ENCODE results near the gene CLCNKB. TPM values are rescaled to one million over a fixed set of nuclear protein-coding genes. Genes with fewer than 3 reads are reported as not detected.
A peak's percentile ranks its signal among the peaks of the same experiment; 100 is the strongest.

Gene CLCNKB
- total and polyA plus RNA-seq, 2 of the 13 experiments (the other 11 are each of a cell fraction or from before 2014, with no cell fraction given), result 0.04 TPM; not detected in 1

- TF ChIP-seq FOSL2 (CRISPR knock-in tag; IDR thresholded peaks at IDR 0.05) (no peak), BCL6 (CRISPR knock-in tag; IDR thresholded peaks at IDR 0.05) (no peak), HMG20B (CRISPR knock-in tag; conservative IDR thresholded peaks at IDR 0.05) (no peak), GABPB1 (CRISPR knock-in tag; IDR thresholded peaks at IDR 0.05) (no peak), REST (IDR thresholded peaks at IDR 0.05; ENCODE audit: borderline replicate concordance in 1 of 2, low read depth in 1 of 2, low read length in 2 of 2) (no peak), GMEB1 (CRISPR knock-in tag; IDR thresholded peaks at IDR 0.05; ENCODE audit: borderline replicate concordance) (no peak), SKIL (CRISPR knock-in tag; IDR thresholded peaks at IDR 0.05; ENCODE audit: borderline replicate concordance) (no peak)
- TF ChIP-seq, protein P1, sequence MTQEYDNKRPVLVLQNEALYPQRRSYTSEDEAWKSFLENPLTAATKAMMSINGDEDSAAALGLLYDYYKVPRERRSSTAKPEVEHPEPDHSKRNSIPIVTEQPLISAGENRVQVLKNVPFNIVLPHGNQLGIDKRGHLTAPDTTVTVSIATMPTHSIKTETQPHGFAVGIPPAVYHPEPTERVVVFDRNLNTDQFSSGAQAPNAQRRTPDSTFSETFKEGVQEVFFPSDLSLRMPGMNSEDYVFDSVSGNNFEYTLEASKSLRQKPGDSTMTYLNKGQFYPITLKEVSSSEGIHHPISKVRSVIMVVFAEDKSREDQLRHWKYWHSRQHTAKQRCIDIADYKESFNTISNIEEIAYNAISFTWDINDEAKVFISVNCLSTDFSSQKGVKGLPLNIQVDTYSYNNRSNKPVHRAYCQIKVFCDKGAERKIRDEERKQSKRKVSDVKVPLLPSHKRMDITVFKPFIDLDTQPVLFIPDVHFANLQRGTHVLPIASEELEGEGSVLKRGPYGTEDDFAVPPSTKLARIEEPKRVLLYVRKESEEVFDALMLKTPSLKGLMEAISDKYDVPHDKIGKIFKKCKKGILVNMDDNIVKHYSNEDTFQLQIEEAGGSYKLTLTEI (CRISPR knock-in tag; conservative IDR thresholded peaks at IDR 0.05), result no peak
- TF ChIP-seq, protein P2, sequence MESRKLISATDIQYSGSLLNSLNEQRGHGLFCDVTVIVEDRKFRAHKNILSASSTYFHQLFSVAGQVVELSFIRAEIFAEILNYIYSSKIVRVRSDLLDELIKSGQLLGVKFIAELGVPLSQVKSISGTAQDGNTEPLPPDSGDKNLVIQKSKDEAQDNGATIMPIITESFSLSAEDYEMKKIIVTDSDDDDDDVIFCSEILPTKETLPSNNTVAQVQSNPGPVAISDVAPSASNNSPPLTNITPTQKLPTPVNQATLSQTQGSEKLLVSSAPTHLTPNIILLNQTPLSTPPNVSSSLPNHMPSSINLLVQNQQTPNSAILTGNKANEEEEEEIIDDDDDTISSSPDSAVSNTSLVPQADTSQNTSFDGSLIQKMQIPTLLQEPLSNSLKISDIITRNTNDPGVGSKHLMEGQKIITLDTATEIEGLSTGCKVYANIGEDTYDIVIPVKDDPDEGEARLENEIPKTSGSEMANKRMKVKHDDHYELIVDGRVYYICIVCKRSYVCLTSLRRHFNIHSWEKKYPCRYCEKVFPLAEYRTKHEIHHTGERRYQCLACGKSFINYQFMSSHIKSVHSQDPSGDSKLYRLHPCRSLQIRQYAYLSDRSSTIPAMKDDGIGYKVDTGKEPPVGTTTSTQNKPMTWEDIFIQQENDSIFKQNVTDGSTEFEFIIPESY (CRISPR knock-in tag; IDR thresholded peaks at IDR 0.05), result no peak
- TF ChIP-seq, protein P3, sequence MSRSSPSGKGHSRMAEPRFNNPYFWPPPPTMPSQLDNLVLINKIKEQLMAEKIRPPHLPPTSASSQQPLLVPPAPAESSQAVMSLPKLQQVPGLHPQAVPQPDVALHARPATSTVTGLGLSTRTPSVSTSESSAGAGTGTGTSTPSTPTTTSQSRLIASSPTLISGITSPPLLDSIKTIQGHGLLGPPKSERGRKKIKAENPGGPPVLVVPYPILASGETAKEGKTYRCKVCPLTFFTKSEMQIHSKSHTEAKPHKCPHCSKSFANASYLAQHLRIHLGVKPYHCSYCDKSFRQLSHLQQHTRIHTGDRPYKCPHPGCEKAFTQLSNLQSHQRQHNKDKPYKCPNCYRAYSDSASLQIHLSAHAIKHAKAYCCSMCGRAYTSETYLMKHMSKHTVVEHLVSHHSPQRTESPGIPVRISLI (CRISPR knock-in tag; IDR thresholded peaks at IDR 0.05; ENCODE audit: borderline replicate concordance), result no peak
- TF ChIP-seq, protein P4, sequence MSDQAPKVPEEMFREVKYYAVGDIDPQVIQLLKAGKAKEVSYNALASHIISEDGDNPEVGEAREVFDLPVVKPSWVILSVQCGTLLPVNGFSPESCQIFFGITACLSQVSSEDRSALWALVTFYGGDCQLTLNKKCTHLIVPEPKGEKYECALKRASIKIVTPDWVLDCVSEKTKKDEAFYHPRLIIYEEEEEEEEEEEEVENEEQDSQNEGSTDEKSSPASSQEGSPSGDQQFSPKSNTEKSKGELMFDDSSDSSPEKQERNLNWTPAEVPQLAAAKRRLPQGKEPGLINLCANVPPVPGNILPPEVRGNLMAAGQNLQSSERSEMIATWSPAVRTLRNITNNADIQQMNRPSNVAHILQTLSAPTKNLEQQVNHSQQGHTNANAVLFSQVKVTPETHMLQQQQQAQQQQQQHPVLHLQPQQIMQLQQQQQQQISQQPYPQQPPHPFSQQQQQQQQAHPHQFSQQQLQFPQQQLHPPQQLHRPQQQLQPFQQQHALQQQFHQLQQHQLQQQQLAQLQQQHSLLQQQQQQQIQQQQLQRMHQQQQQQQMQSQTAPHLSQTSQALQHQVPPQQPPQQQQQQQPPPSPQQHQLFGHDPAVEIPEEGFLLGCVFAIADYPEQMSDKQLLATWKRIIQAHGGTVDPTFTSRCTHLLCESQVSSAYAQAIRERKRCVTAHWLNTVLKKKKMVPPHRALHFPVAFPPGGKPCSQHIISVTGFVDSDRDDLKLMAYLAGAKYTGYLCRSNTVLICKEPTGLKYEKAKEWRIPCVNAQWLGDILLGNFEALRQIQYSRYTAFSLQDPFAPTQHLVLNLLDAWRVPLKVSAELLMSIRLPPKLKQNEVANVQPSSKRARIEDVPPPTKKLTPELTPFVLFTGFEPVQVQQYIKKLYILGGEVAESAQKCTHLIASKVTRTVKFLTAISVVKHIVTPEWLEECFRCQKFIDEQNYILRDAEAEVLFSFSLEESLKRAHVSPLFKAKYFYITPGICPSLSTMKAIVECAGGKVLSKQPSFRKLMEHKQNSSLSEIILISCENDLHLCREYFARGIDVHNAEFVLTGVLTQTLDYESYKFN (CRISPR knock-in tag; conservative IDR thresholded peaks at IDR 0.05), result peak; percentile 81
Measured at GRCh38 chr1:16067127-16067768, 23.7 kb downstream of the CLCNKB start (continued).

All from HepG2 (cell line).